ENCODE measurements around the gene ZNF763.
"Not testable (repeated sequence)": the region's sequence is repeated elsewhere in the genome, so short reads cannot be mapped to it uniquely, and the experiment has no call there.

The ZNF763 gene

GRCh38 chr19:11979527-11979926 is 14.7 kb downstream of the ZNF763 start:
- H3K27me3 ChIP-seq (ENCODE audit: control insufficient read depth, insufficient read depth, low read length), result no peaks in the 10 kb centered on the region
- H3K9ac ChIP-seq (ENCODE audit: low read length), result no peak overlapping the region
- H3K4me1 ChIP-seq (ENCODE audit: control insufficient read depth, insufficient read depth, low read length), result no peaks in the 10 kb centered on the region
- H3K27ac ChIP-seq (ENCODE audit: low read depth, low read length), result no peak overlapping the region
- H3K36me3 ChIP-seq (ENCODE audit: control insufficient read depth, insufficient read depth, low read length), result peaks cover 10% of the 10 kb centered on the region
- H3K4me3 ChIP-seq (ENCODE audit: low read length), result peak overlapping the region; percentile 18

DNA sequence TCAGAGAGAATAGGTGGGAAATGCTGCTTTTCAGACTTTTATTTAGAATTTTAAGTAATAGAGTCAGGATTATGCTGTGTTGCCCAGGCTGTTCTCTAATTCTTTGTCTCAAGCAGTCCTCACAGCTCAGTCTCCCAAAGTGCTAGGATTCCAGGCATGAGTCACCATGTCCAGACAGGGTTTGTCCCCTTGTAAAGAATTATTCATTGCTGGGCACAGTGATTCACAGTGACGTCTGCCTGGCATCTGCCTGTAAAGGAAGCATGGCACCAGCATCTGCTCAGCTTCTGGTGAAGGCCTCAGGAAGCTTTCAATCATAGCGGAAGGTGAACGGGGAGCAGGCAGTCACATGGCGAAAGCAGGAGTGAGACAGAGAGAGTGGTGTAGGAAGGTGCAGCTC is 17.7 kb downstream of the ZNF763 start:
- Histone ChIP-seq H3K27me3 (ENCODE audit: control insufficient read depth, insufficient read depth, low read length) (no peaks in the 10 kb centered on the region), H3K4me1 (ENCODE audit: control insufficient read depth, insufficient read depth, low read length) (no peaks in the 10 kb centered on the region), H3K9ac (ENCODE audit: low read length) (no peak overlapping the region), H3K27ac (ENCODE audit: low read depth, low read length) (no peak overlapping the region), H3K36me3 (ENCODE audit: control insufficient read depth, insufficient read depth, low read length) (peaks cover 10% of the 10 kb centered on the region), H3K4me3 (ENCODE audit: low read length) (no peak overlapping the region)

- no peaks in the 10 kb centered on the region for H3K27me3 ChIP-seq (ENCODE audit: control insufficient read depth, insufficient read depth, low read length)
- peaks cover 2% of the 10 kb centered on the region for H3K36me3 ChIP-seq (ENCODE audit: control insufficient read depth, insufficient read depth, low read length)
- no peaks in the 10 kb centered on the region for H3K4me1 ChIP-seq (ENCODE audit: control insufficient read depth, insufficient read depth, low read length)
- no peak overlapping the region for H3K4me3 ChIP-seq (ENCODE audit: low read length)
- H3K9ac ChIP-seq (ENCODE audit: low read length), result no peak overlapping the region
- H3K27ac ChIP-seq (ENCODE audit: low read depth, low read length), result no peak overlapping the region
Observed at GRCh38 chr19:11984986-11985385, 20.1 kb downstream of the ZNF763 start.

DNA sequence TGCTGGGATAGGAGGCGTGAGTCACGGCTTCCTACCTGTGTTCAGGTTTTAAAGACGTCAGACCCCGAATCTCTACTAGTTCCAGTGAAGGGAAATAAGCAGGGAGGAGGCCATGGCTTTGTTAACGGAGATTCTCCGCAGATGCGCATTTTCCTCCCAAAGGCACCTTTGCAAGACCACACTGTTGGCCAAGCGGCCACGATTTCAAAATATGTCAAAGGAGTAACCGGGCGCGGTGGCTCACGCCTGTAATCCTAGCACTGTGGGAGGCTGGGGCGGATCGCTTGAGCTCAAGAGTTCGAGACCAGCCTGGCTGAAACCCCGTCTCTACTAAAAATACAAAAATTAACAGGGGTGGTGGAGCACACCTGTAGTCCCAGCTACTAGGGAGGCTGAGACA is 21.9 kb downstream of the ZNF763 start:
- Histone ChIP-seq H3K4me3 (ENCODE audit: low read length) (no peak overlapping the region), H3K4me1 (ENCODE audit: control insufficient read depth, insufficient read depth, low read length) (no peaks in the 10 kb centered on the region), H3K9ac (ENCODE audit: low read length) (no peak overlapping the region), H3K27me3 (ENCODE audit: control insufficient read depth, insufficient read depth, low read length) (no peaks in the 10 kb centered on the region), H3K27ac (ENCODE audit: low read depth, low read length) (no peak overlapping the region), H3K36me3 (ENCODE audit: control insufficient read depth, insufficient read depth, low read length) (peaks cover 2% of the 10 kb centered on the region)

DNA sequence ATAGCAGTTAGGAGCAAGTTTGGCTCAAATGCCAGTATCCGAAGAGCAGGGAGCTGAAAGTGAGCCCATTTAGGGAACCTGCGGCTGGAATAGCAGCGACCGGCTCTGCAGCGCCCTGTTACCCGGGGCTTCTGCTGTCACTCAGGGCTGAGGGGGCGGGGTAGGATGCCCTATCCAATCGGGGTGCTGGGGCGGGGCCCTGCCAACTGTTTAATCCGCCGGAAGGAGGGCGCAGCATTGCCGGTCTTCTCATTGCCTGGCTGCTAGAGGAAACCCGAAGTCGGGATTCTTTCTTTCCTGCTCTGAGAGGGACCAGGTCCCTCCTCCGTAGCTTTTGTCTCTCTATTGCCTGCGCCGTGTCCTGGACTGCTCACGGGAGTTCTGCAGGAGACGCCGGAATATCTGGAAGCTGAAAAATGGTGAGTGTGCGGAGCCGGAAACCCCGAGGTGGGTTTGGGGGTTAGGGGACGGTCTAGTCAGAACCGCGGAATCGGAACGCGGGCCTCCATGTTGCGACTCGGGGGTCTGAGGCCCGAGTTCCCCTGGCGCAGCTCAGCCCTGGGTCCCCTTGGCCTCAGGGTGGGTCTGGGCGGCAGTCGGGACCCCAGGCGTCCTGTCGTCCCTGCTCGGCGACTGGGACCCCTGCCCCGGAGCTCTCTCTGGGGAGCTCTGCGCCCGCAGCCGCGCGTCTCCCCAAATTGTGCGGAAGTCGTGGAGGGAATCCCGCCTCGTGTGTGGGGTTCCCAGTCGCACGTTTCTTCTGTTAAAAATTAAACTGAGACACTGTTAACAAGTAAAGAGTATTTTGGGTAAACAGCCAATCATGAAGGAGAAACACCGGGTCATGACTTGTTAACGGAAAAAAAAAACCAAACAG is 22.8 kb downstream of the ZNF763 start:
- Histone ChIP-seq H3K36me3 (ENCODE audit: control insufficient read depth, insufficient read depth, low read length) (peaks cover 2% of the 10 kb centered on the region), H3K9ac (ENCODE audit: low read length) (peak overlapping the region; percentile 73), H3K27ac (ENCODE audit: low read depth, low read length) (peak overlapping the region; percentile 91), H3K4me1 (ENCODE audit: control insufficient read depth, insufficient read depth, low read length) (no peaks in the 10 kb centered on the region), H3K27me3 (ENCODE audit: control insufficient read depth, insufficient read depth, low read length) (no peaks in the 10 kb centered on the region), H3K4me3 (ENCODE audit: low read length) (peak overlapping the region; percentile 95)

DNA sequence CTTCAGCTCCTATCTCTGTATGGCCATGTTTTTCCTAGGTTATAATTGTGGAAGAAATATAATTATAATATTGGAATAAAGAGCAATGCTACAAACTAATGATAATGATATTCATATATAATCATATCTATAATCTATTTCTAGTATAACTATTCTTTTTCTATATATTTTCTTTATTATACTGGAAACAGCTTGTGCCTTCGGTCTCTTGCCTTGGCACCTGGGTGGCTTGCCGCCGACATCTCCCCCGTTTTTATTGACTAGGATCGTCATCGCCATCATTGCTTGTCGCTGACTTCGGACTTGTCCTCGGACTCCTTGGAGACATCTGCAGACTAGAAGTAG is 24.2 kb downstream of the ZNF763 start:
- Histone ChIP-seq H3K4me3 (ENCODE audit: low read length) (peak overlapping the region; percentile 95), H3K4me1 (ENCODE audit: control insufficient read depth, insufficient read depth, low read length) (peaks cover 4% of the 10 kb centered on the region), H3K27ac (ENCODE audit: low read depth, low read length) (peak overlapping the region; percentile 91), H3K36me3 (ENCODE audit: control insufficient read depth, insufficient read depth, low read length) (peaks cover 2% of the 10 kb centered on the region), H3K27me3 (ENCODE audit: control insufficient read depth, insufficient read depth, low read length) (no peaks in the 10 kb centered on the region), H3K9ac (ENCODE audit: low read length) (no peak overlapping the region)

DNA sequence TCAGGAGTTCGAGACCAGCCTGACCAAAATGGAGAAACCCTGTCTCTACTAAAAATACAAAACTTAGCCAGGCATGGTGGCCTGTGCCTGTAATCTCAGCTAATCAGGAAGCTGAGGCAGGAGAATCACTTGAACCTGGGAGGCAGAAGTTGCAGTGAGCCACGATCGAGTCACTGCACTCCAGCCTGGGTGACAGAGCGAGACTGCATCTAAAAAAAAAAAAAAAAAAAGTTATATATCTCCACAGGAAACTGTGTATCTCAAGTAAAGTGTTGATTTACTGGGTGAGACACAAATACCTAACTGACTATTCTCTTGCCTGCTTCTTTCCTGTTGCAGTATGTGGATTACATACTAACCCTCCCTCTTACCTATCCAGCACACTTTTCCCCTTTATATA is 27.1 kb downstream of the ZNF763 start:
- not testable (repeated sequence) for H3K27me3 ChIP-seq (ENCODE audit: control insufficient read depth, insufficient read depth, low read length); H3K36me3 ChIP-seq (ENCODE audit: control insufficient read depth, insufficient read depth, low read length); H3K4me3 ChIP-seq (ENCODE audit: low read length); H3K9ac ChIP-seq (ENCODE audit: low read length); H3K4me1 ChIP-seq (ENCODE audit: control insufficient read depth, insufficient read depth, low read length); H3K27ac ChIP-seq (ENCODE audit: low read depth, low read length)

- Histone ChIP-seq H3K36me3 (ENCODE audit: control insufficient read depth, insufficient read depth, low read length) (no peaks in the 10 kb centered on the region), H3K4me3 (ENCODE audit: low read length) (no peak overlapping the region), H3K27me3 (ENCODE audit: control insufficient read depth, insufficient read depth, low read length) (no peaks in the 10 kb centered on the region)
Observed at GRCh38 chr19:11995174-11995573, 30.3 kb downstream of the ZNF763 start.

DNA sequence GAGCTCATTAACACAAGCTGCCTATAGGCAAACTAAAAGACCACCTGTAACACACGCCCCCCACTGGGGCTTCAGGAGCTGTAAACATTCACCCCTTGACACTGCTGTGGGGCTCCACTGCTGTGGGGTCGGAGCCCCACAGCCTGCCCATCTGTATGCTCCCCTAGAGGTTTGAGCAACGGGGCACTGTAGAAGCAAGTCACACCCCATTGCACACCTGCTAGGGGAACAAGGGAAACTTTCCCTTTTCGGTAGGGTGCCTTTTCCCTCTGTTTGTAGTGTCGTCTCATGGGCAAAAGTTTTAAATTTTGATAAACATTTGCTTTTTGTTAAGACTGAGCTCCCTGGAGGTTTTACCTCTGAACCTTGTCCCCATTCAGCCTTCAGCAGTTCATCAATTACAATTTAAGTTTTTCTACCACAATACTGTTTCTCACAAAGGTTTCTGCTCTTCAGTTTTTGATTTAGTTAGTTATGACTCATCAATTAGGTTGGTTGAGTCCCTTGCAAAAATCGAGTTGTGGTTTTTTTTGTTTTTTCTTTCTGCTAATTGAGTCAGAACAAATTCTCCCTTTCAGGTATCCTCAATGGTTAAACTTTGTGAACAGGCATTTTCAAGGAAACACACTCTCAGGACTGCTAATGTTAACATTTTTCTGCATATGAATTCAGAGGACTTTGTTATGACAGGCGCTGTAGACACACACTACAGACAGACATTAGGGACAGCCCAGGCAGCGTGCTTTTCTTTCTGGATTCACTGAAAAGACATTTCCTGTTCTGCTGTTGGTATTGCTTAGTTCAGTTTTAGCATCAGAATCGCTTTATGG is 35.5 kb downstream of the ZNF763 start:
- no peaks in the 10 kb centered on the region for H3K36me3 ChIP-seq (ENCODE audit: control insufficient read depth, insufficient read depth, low read length)
- H3K9ac ChIP-seq (ENCODE audit: low read length), result no peak overlapping the region
- H3K4me3 ChIP-seq (ENCODE audit: low read length), result no peak overlapping the region
- H3K27ac ChIP-seq (ENCODE audit: low read depth, low read length), result no peak overlapping the region
- no peaks in the 10 kb centered on the region for H3K4me1 ChIP-seq (ENCODE audit: control insufficient read depth, insufficient read depth, low read length)
- no peaks in the 10 kb centered on the region for H3K27me3 ChIP-seq (ENCODE audit: control insufficient read depth, insufficient read depth, low read length)

More at GRCh38 chr19:11995174-11995573, 30.3 kb downstream of the ZNF763 start:
- Histone ChIP-seq H3K4me1 (ENCODE audit: control insufficient read depth, insufficient read depth, low read length) (peaks cover 4% of the 10 kb centered on the region), H3K27ac (ENCODE audit: low read depth, low read length) (no peak overlapping the region), H3K9ac (ENCODE audit: low read length) (no peak overlapping the region)

DNA sequence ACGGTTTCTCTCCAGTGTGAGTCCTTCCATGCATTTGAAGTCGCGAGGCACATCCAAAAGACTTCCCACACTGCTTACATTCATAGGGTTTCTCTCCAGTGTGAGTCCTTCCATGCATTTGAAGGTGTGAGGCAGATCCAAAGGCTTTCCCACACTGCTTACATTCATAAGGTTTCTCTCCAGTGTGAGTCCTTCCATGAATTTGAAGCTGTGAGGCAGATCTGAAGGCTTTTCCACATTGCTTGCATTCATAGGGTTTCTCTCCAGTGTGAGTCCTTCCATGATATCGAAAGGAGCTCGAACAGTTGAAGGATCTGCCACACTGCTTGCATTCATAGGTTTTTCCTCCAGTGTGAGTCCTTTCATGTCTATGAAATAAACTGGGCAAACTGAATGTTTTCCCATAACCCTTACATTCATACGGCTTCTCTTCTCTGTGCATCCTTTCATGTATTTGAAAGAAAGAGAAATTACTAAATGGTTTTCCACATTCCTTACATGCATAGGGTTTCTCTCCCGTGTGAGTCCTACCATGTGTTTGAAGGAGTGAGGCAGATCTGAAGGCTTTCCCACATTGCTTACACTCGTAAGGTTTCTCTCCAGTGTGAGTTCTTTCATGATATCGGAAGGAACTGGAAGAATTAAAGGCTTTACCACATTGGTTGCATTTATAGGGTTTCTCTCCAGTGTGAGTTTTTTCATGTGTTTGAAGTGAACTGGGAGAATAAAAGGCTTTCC is 50.3 kb downstream of the ZNF763 start:
- no peak overlapping the region for H3K4me3 ChIP-seq (ENCODE audit: low read length)

DNA sequence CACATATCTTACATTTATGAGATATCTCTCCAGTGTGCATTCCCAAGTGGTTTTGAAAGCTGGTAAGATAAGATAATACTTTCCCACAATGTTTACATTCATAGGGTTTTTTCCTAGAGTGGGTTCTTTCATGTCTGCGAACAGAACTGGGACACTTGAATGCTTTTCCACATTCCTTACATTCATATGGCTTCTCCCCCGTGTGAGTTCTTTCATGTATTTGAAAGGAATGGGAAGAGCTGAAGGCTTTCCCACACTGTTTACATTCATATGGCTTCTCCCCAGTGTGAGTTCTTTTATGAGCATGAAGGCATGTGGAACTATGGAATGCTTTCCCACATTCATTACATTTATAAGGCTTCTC is 50.9 kb downstream of the ZNF763 start:
- no peak overlapping the region for H3K27ac ChIP-seq (ENCODE audit: low read depth, low read length)
- no peaks in the 10 kb centered on the region for H3K27me3 ChIP-seq (ENCODE audit: control insufficient read depth, insufficient read depth, low read length)
- H3K4me1 ChIP-seq (ENCODE audit: control insufficient read depth, insufficient read depth, low read length), result no peaks in the 10 kb centered on the region
- H3K36me3 ChIP-seq (ENCODE audit: control insufficient read depth, insufficient read depth, low read length), result peaks cover 30% of the 10 kb centered on the region
- H3K9ac ChIP-seq (ENCODE audit: low read length), result no peak overlapping the region
- no peak overlapping the region for H3K4me3 ChIP-seq (ENCODE audit: low read length)

More for the DNA sequence above, 50.3 kb downstream of the ZNF763 start:
- Histone ChIP-seq H3K27me3 (ENCODE audit: control insufficient read depth, insufficient read depth, low read length) (no peaks in the 10 kb centered on the region), H3K36me3 (ENCODE audit: control insufficient read depth, insufficient read depth, low read length) (peaks cover 30% of the 10 kb centered on the region), H3K4me1 (ENCODE audit: control insufficient read depth, insufficient read depth, low read length) (no peaks in the 10 kb centered on the region), H3K9ac (ENCODE audit: low read length) (no peak overlapping the region), H3K27ac (ENCODE audit: low read depth, low read length) (no peak overlapping the region)
